GM19351 (cell line): ENCODE data around the gene PRDM16.

Experiments used
- ATAC-seq: cut with Tn5 transposase; IDR thresholded peaks from one replicate; pipeline ENCODE4 v1.9.1; 2021; ENCODE audit warnings: mild to moderate bottlenecking, moderate library complexity; ENCODE audit not compliant: unreplicated experiment

Gene PRDM16

DNA sequence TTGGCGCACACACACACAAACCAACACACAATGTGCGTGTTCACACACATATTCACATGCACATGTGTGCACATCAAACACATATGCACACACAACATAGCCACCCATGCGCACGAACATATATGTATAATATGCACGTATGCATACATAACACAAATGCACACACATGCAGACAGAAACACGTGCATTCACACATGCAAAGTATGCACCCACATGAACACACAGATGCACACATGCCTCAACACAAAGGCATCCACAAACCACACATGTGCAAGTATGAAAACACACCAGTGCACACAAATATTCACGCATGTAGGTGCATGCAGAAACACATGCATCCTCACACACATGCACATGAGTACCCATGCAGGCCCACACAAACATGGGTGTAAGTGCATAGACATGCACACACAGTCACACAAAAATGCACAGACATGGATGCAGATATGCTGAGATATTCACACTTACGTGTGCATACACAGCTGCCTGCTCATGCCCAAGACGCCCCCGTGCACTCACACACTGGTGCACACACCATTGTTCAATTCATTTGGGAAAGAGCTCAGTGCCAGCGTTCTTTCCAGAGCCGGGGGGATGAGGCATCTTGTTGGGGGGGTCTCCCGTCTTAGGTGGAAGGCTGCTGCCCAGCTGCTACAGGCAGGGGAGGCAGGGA lies 332.7 kb downstream of the PRDM16 start:
- no peak for ATAC-seq

DNA sequence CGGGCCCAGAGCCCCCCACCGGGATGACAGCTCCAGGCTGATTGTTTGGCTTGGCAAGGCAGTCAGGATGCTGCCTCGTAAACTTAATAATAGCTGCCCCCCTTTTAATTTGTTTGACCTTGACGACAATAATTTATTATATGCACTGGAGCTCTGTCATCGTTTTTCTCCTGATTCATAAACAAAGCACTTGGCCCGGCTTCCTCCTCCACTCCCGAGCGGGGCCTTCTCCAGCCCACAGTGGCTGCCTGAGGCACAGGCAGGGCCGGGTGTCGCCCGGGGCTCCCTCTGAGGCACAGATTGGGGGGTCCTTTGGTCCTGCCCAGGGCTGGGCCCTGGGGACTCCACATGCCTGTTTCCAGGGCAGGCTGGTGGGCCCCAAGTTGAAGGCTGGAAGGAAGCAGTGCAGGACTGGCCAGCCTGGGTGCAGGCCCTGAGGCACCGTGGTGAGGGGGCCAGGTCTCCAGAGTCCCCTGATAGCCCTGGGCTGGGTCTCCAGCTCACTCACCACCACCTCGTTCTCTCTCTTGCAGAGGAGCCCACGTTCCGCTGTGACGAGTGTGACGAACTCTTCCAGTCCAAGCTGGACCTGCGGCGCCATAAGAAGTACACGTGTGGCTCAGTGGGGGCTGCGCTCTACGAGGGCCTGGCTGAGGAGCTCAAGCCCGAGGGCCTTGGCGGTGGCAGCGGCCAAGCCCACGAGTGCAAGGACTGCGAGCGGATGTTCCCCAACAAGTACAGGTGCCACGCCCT lies 333.4 kb downstream of the PRDM16 start:
- no peak for ATAC-seq

DNA sequence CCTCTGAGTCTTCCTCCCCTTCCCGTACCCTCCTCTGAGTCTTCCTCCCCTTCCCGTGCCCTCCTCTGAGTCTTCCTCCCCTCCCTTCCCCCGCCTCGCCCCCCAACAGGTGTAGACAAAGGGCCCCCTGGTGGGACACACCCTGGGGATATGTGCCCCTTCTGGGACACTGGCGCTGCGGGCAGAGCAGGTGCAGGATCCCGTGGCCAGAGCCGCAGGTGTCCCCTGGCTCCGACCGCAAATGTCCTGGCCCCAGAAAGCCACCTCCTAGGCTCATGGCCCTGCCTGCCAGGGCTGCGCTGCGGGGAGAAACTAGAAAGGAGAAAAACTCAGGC lies 334.0 kb downstream of the PRDM16 start:
- no peak for ATAC-seq

DNA sequence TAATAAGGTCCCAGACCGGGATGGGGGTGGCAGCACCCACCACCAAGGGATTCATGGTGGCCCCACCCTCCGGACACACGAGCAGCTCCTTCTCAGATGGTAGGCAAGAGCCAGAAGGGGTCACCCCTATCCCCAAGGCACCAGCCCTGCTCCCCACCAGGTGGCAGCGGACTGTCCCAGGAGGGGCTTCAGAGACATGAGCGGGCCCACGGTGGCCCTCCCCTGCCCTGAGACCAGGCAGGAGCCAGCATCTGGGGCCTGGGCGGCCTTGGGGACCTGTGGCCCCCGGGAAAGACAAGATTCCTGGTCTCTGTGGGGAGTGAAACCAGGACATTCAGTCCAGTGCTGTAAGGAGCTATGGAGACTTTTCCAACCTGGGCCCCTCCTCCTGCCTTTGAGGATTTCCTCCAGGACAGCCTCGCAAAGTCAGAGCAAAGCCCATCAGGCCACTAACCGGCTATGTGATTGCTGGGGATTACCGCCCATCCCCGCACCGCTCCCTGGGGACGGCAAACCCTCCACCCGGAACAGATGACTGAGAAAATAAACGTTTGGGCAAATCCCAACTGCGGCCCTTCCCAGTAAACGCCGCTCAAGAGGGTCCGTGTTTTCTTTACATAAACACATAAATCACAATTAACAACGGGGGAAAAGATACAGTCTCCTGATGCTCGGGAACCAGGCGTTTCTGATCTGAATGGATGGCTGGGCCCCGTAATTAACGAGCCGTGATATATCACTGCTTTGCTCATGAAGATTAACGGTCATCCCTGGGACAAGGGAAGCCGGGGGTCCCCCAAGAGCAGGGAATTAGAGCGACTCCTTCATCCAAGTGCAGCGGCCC lies 334.6 kb downstream of the PRDM16 start:
- no peak for ATAC-seq

DNA sequence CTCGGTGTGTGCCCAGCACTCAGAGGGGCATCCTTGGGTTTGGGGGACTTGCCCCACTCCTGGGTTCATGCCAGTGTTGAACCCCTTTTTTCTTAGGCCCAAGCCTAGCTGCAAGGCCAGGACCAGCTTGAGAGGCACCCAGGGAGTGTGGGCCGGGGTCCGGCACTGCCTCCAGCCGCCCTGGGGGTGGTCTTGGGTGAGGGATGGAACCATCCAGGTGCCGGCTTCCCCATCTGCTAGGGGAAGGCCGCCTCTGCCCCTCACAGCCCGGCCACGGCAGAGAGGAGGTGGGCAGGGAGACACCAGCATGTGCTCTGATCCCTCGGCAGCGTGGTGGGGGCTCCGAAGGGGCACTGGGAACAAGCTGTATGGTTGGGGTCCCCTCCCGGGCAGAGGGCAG lies 335.3 kb downstream of the PRDM16 start:
- ATAC-seq: no peak

DNA sequence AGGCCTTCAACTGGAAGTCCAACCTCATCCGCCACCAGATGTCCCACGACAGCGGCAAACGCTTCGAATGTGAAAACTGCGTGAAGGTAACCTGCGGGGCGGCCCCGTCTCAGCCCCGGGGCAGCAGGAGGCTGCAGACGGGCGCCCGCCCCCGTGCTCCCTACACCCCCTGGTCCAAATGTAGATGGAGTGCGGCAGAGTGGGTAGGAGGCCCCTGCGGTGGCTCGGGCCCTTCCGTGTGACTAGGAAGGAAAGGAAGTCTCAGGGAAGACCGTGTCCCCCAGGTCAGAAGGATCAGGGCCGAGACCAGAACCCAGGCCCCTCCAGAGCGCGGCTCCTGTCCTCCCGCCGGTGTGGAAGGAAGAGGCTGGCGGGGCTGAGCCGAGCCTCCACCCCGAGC lies 335.8 kb downstream of the PRDM16 start:
- ATAC-seq: no peak

DNA sequence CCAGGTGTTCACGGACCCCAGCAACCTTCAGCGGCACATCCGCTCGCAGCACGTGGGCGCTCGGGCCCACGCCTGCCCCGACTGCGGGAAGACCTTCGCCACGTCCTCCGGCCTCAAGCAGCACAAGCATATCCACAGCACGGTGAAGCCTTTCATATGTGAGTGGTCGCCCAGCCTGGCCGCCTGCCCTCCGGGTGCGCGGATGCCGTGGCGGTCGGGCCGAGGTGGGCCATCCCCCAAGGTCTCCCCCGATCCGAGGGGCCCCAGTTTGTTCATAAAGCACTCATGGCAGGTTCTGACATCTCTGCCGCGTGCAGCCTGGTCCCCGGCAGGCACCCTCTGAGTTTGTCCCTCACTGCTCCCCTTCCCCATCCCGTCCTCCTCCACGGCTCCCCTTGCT lies 336.5 kb downstream of the PRDM16 start:
- no peak for ATAC-seq

DNA sequence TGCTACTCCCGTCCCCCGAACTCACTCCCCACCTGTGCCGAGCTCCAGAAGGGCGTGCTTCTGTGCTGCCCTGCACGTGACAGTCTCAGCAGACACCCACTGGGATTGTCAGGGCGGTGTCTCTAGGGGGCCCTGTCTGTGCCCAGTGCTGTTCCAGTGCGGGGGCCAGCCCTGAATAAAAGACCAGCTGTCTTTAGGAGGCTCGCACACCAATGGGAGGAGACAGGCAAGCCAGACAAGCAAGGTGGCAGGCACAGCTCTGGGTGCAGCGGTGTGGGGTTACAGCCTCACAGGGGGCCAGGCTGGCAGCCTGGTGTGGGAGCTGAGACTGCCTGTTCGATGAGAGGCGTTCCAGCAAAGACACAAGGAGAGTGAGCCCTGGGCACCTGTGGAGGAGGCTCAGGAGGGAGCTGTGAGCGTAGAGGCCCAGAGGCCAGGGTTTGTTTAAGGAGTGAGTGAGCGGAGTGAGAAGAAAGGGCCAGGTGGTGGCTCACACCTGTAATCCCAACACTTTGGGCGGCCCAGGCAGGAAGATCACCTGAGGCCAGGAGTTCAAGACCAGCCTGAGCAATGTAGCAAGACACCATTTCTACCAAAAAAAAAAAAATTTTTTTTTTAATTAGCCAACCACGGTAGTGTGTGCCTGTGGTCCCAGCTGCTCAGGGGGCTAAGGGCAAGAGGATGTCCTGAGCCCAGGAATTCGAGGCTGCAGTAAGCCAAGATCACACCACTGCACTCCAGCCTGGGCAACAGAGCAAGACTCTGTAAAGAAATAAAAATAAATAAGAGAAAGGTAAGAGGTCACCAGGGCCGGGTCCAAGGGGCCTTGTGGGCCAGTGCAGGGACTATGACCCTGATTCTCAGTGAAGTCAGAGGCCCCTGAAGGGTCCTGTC lies 337.2 kb downstream of the PRDM16 start:
- ATAC-seq: no peak

DNA sequence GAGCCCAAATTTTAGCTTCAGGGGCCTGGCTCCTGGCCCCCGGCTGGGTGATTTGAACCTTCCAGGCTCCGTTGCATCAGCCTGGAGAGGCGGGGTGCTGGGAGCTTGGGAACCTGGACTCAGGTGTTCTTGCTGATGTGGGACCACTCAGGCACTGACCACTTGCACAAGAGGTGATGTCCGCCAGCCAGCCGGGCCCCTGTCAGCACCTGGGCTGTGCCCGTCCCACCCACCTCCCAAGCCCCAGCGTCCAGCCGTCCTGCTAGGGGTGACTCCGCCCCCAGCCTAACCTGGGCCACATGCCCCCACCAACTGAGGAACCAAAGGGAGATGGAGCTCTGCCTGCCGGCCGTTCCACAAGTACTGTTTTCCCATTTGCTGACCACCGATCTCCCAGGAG lies 338.0 kb downstream of the PRDM16 start:
- ATAC-seq: no peak

DNA sequence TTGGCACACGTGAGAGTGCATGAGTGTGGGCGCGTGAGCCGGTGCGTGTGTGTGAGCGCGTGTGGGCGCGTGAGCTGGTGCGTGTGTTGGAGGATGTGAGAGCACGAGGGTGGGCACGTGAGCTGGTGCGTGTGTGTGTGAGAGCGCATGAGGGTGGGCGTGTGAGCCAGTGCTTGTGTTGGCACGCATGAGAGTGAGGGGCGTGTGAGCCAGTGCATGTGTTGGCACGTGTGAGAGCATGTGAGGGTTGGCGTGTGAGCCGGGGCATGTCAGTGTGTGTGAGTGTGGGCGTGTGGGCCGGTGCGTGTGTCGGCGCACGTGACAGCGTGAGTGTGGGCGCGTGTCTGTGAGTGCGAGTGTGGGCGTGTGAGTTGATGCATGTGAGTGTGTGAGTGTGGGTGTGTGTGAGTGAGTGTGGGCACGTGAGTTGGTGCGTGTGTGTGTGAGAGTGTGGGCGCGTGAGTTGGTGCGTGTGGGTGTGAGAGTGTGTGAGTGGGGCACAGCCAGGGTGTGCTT lies 339.8 kb downstream of the PRDM16 start:
- ATAC-seq: no peak

DNA sequence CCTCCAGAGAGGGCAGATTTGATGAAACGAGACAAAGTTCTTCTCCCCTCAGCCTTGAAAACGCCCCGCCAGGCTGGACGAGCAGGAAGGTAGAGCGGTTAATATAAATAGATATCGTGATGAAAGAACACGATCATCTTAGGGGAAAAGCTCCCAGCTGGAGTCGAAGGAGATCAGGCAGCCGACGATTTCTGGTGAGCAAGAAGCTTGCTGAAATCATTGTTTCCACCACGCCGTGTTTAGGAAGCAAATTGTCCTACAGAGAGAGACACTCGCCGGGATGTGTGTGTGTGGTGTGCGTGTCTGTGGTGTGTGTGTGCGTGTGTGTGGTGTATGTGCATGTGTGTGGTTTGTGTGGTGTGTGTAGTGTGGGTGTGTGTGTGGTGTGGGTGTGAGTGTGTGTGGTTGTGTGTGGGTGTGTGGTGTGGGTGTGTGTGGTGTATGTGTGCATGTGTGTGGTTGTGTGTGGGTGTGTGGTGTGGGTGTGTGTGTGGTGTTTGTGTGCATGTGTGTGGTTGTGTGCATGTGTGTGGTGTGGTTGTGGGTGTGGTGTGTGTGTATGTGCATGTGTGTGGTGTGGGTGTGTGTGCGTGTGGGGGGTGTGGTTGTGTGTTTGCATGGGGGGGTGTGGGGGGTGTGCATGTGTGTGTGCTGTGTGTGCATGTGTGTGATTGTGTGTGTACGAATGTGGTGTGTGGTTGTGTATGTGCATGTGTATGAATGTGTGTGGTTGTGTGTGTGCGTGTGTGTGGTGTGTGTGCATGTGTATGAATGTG lies 340.6 kb downstream of the PRDM16 start:
- ATAC-seq: no peak

DNA sequence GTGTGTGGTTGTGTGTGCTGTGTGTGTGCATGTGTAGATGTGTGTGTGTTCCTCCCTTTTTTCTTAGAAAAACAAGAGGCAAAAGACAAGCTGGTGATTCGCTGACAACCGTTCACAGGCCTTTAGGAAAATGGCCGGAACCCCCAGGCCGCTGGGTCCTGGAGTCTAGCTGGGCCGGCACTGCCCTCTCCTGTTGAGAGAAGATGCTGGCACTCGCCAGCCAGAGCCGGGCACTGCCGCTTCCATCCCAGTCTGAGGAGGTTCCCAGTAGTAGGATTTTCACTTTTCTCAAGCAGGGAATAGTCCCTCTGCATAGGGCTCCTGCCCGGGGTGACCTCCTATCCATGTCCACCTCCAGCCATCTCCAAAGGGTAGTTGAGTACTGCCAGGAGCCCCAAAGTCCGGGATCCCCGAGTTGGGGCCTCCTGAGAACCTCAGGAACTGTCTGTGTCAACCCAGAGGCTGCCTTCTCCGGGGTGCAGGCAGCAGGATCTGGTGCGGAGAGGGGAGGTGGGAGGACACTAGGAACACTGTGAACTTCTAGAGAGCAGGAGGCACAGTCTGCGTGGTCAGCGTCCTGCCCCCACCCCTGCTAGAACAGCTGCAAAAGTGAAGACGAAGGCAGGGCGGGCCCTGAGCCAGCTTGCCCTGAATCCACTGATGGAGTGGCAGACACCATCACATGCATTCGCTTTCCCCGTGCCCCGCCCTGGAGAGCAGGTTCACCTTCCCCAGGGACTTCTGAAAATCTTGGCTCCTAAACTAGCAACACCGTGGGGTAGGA lies 341.3 kb downstream of the PRDM16 start:
- ATAC-seq: no peak

DNA sequence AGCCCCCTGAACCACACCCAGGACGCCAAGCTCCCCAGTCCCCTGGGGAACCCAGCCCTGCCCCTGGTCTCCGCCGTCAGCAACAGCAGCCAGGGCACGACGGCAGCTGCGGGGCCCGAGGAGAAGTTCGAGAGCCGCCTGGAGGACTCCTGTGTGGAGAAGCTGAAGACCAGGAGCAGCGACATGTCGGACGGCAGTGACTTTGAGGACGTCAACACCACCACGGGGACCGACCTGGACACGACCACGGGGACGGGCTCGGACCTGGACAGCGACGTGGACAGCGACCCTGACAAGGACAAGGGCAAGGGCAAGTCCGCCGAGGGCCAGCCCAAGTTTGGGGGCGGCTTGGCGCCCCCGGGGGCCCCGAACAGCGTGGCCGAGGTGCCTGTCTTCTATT lies 342.8 kb downstream of the PRDM16 start:
- no peak for ATAC-seq

DNA sequence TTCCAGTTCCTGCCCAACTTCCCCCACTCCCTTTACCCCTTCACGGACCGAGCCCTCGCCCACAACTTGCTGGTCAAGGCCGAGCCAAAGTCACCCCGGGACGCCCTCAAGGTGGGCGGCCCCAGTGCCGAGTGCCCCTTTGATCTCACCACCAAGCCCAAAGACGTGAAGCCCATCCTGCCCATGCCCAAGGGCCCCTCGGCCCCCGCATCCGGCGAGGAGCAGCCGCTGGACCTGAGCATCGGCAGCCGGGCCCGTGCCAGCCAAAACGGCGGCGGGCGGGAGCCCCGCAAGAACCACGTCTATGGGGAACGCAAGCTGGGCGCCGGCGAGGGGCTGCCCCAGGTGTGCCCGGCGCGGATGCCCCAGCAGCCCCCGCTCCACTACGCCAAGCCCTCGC lies 343.4 kb downstream of the PRDM16 start:
- ATAC-seq: no peak

DNA sequence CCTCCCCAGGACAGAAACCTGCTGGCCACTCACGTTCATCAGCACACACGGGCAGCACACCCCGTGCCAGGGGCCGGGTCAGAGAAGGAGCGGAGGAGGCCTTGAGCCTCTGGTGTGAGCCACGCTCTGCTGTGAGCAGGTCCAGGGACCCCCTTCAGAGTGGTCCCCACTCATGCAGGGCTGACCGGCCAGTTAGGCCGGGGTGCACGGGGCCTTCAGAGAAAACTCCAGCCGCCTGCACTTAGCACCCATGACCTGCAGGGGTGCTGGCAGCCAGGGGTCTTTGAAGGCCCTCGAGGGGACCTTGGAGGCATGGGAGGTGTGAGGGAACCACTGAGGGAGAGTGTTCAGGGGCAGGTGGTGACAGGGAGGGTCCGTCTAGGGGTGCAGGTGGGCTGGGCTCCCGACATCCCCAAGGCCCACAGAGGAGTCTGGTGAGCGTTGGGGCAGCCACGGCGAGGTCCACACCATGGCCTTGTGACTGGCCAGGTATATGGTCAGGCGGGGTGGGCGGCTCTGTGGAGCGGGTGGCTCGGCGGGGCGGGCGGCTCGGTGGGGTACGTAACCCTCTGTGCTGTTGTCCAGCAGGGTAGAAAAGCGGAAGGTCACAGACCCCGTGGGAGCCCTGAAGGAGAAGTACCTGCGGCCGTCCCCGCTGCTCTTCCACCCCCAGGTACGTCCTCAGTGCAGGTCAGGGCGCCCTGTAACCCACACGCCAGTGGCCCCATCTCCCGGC lies 345.1 kb downstream of the PRDM16 start:
- ATAC-seq: no peak

DNA sequence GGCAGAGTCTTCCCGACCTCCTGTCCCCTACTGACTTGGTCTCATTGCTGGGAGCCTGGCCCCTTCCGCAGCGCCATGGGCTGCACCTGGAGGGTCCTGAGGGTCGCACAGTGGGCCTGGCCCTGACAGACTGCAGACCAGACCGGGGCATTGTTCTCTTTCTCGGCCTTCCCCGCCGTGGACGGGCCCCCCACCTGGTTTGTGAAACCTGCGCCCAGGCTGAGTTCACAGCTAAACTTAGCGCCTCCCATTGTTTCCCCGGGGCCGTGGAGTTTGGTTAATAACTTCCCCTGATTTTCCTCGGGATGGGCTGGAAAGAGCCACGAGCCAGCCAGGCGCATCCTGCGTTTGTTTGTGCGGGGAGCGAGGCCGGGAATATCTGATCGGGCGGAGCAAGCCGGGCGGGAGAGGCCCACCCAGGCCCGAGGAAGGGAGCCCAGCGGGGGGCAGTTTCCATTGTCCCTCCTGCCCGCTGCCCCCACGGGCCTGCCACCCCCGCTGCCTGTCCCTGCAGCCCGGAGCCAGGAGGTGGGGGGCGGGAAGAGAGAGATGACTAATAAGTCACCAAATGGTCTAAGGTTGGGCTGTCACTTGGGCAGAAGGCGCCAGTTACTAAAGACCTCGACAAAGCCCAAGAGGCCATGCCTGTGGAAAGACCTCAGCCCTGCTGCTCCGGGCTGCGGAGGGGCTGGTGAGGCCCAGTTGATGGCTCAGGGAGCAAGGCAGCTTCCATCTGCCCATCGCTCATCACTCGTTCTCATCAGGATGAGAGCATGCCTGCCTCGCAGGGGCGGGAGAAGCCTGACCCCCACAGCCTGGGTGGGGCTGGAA lies 346.5 kb downstream of the PRDM16 start:
- ATAC-seq: no peak

DNA sequence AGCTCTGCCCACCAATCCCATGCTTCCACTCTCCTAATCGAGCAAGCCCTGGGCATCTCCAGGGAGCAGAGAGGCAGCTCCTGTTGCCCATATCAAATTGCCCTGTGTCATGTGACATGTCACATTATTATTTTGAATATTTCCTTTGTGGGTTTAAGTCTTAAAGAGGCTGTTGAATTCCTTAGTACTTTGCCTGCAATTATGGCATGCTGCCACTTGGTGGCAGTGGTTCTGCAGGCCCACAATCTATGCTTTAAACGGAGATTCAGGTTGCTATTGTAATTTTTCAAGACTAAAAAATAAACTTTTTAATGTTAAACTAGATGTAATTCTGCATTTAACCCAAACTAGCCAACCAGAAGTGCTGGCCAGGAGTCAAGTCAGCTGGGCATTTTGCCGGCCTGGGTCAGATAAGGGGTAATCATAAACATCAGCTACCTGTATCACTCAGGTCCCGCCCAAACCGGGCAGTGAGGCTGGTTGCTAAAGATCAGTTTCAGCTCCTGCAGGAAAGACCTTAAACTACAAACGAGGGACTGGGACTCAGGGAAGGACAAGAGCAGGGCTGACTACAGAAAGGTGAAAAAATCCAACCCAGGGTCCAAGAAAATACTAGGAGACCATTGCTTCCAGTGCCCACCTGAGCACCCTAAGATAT lies 348.2 kb downstream of the PRDM16 start:
- ATAC-seq: no peak
